Stimulated activated CD4-positive, alpha-beta T cell treated with anti-CD3 and anti-CD28 coated beads, Interleukin-4, amount 100 ng/mL, for 24 hours (primary cell): ENCODE measurements around the gene KRTAP5-2.
A peak's percentile ranks its signal among the peaks of the same experiment; 100 is the strongest.
"Not testable (repeated sequence)": the region's sequence is repeated elsewhere in the genome, so short reads cannot be mapped to it uniquely, and the experiment has no call there.

Experiments
- DNase-seq: peaks from one replicate; pipeline ENCODE4 v3.0.0-alpha.2; 2020

The KRTAP5-2 gene

GRCh38 chr11:1625541-1625940 lies 27.4 kb upstream of the KRTAP5-2 start:
- no peak for DNase-seq

GRCh38 chr11:1624621-1625020 lies 26.5 kb upstream of the KRTAP5-2 start:
- no peak for DNase-seq

- DNase-seq, result no peak
These were observed 25.6 kb upstream of the KRTAP5-2 start for GRCh38 chr11:1623716-1624115.

GRCh38 chr11:1622086-1622485 lies 24.0 kb upstream of the KRTAP5-2 start, which contains the start of gene KRTAP5-4:
Gene KRTAP5-4, minus strand, starts transcription at chr11:1622138. Its CDS starts 45 bp downstream, at chr11:1622093.
- no peak for DNase-seq

- DNase-seq, result peak; percentile 19
These were observed 21.4 kb upstream of the KRTAP5-2 start for GRCh38 chr11:1619449-1619848.

- DNase-seq, result no peak
These were observed 20.1 kb upstream of the KRTAP5-2 start for GRCh38 chr11:1618231-1618630.

- no peak for DNase-seq
These were observed 10.3 kb upstream of the KRTAP5-2 start, which contains the start of gene KRTAP5-3 for GRCh38 chr11:1608363-1608762. Gene KRTAP5-3, minus strand, starts transcription at chr11:1608463. Its CDS starts 78 bp downstream, at chr11:1608385.

- not testable (repeated sequence) for DNase-seq
These were observed 9.8 kb upstream of the KRTAP5-2 start for GRCh38 chr11:1607901-1608300.

- not testable (repeated sequence) for DNase-seq
These were observed 9.2 kb upstream of the KRTAP5-2 start for GRCh38 chr11:1607156-1607845.

GRCh38 chr11:1605923-1606322 lies 7.8 kb upstream of the KRTAP5-2 start:
- DNase-seq, result peak; percentile 19

- DNase-seq, result no peak
These were observed 6.6 kb upstream of the KRTAP5-2 start for GRCh38 chr11:1604711-1605110.

GRCh38 chr11:1604181-1604580 lies 6.1 kb upstream of the KRTAP5-2 start:
- DNase-seq, result no peak

- DNase-seq, result no peak
These were observed 5.5 kb upstream of the KRTAP5-2 start for GRCh38 chr11:1603629-1604028.

GRCh38 chr11:1601663-1602062 lies 3.6 kb upstream of the KRTAP5-2 start:
- DNase-seq, result not testable (repeated sequence)

GRCh38 chr11:1600626-1601025 lies 2.5 kb upstream of the KRTAP5-2 start:
- DNase-seq, result no peak

GRCh38 chr11:1598816-1599215 lies 722 bp upstream of the KRTAP5-2 start:
- no peak for DNase-seq

GRCh38 chr11:1598406-1598805 lies 312 bp upstream of the KRTAP5-2 start:
- DNase-seq, result not testable (repeated sequence)

GRCh38 chr11:1597331-1597993 lies 632 bp downstream of the KRTAP5-2 start:
- DNase-seq, result no peak

- not testable (repeated sequence) for DNase-seq
These were observed 1.4 kb downstream of the KRTAP5-2 start for GRCh38 chr11:1596576-1597121.

GRCh38 chr11:1595994-1596575 lies 2.0 kb downstream of the KRTAP5-2 start:
- not testable (repeated sequence) for DNase-seq

- no peak for DNase-seq
These were observed 5.5 kb downstream of the KRTAP5-2 start for GRCh38 chr11:1592628-1593027.

GRCh38 chr11:1589996-1590395 lies 8.1 kb downstream of the KRTAP5-2 start:
- DNase-seq, result no peak

- not testable (repeated sequence) for DNase-seq
These were observed 8.7 kb downstream of the KRTAP5-2 start for GRCh38 chr11:1589191-1589963.
